Measurements from ENCODE around the gene SPATA31D4. TPM values are rescaled to one million over a fixed set of nuclear protein-coding genes. Genes with fewer than 3 reads are reported as not detected.

Gene SPATA31D4
- total and polyA plus RNA-seq, 9 donors, result not detected

GRCh38 chr9:81981883-81982282 lies 53.7 kb downstream of the SPATA31D4 start:
- intact Hi-C loops (cut with DNase I), result no loop called here
- no peak overlapping the region for H3K4me3 ChIP-seq
- no peaks in the 10 kb centered on the region for H3K36me3 ChIP-seq
- H3K27ac ChIP-seq, result no peak overlapping the region
- no peaks in the 10 kb centered on the region for H3K27me3 ChIP-seq
- H3K4me1 ChIP-seq (ENCODE audit: insufficient read depth), result no peaks in the 10 kb centered on the region
- no peak for DNase-seq
- TF ChIP-seq EP300 (IDR thresholded peaks at IDR 0.05), result no peak
- no peak for TF ChIP-seq POLR2A (IDR thresholded peaks at IDR 0.05)
- TF ChIP-seq CTCF (IDR thresholded peaks at IDR 0.05), result no peak
- whole genome bisulfite sequencing, 3 donors, result 92 to 95% (median 93%) methylated on average over 4 of the region's 4 CpGs
- no peaks in the 10 kb centered on the region for H3K9me3 ChIP-seq

Small RNA genes within 50 kb of the gene (small RNA-seq; reads per million reads assigned to genes)
- gene RF00189 (not detected), gene RNA5SP287 (not detected)

Other genes with a start within 250 kb of the SPATA31D4 start
- gene TLE1, start 238.9 kb upstream of the SPATA31D4 start, total RNA-seq, result 10 to 100 TPM; 25.8 to 58.1 (median 43.8) TPM
- gene TLE1, start 238.9 kb upstream of the SPATA31D4 start, polyA plus RNA-seq, result 10 to 100 TPM; 28.8 to 38.9 TPM
- not detected for gene SPATA31D3, start 15.1 kb downstream of the SPATA31D4 start, total RNA-seq
- gene SPATA31D3, start 15.1 kb downstream of the SPATA31D4 start, polyA plus RNA-seq, result not detected
- not detected for gene SPATA31D1, start 60.3 kb downstream of the SPATA31D4 start, total RNA-seq
- not detected for gene SPATA31D1, start 60.3 kb downstream of the SPATA31D4 start, polyA plus RNA-seq

Measured in ovary (tissue), 9 donors.